BE2C (cell line): ENCODE data around the gene GUCY1A1.
"Not testable (repeated sequence)": the region's sequence is repeated elsewhere in the genome, so short reads cannot be mapped to it uniquely, and the experiment has no call there.

Experiments used
- DNase-seq: peaks from one replicate; pipeline ENCODE4 v3.0.0-alpha.2; 2020
- H3K27me3 ChIP-seq: fragments of 250-450 bp; sonication (Bioruptor Pico); 2 replicates; pipeline ENCODE4 v1.5.1; 2020; ENCODE audit warnings: mild to moderate bottlenecking
- H3K36me3 ChIP-seq: fragments of 250-450 bp; sonication (Bioruptor Pico); 2 replicates; pipeline ENCODE4 v1.5.1; 2020; ENCODE audit warnings: mild to moderate bottlenecking
- H3K4me1 ChIP-seq: fragments of 250-450 bp; sonication (Bioruptor Pico); 2 replicates; pipeline ENCODE4 v1.5.1; 2020
- H3K4me3 ChIP-seq: 2 replicates; pipeline ENCODE4 v1.5.1; 2011; ENCODE audit warnings: low read depth, low read length
- H3K9me3 ChIP-seq: fragments of 250-450 bp; sonication (Bioruptor Pico); 2 replicates; pipeline ENCODE4 v1.5.1; 2020
- TF ChIP-seq, protein P1 (sequence below): IDR thresholded peaks from 2 replicates; pipeline ENCODE4 v1.5.1; 2012; ENCODE audit warnings: mild to moderate bottlenecking, low read depth, low read length

Gene GUCY1A1

DNA sequence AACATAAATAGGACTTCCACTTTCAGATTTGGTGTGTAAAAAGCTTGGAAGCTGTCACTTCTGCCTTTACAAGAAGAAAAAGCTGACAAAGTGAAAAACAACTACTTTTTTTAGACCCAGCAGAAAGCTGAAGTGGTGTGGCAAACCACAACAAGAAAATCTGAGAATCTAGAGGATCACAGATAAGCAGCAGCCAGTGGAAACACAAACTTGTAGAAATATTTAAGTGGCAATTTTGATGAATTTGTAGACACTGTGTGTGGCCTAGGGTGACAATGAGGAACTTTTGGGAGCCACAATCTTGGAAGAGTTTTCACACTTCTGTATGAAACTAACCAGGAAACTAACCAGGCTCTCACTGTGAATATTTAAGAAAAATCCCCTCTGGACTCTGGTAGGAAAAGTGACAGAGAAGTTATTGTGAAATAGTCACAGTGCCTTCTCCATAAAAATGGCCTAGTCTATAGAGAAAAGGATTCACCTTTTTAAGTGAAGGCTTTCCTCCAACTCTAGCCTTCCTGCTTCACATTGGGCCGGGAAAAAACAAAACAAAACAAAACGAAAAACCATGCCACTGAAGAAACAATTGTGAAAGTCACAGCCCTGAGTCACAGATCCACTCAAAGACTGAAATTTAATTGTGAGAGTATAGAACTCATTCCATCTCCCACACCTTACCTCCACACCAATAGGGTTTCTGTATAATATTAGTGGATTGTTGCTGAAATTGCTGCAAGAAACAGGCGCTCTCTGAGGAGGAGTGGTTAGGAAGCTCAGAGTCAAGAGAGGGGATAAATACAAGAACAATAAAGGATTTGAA, 26.7 kb upstream of the GUCY1A1 start:
- TF ChIP-seq, protein P1, sequence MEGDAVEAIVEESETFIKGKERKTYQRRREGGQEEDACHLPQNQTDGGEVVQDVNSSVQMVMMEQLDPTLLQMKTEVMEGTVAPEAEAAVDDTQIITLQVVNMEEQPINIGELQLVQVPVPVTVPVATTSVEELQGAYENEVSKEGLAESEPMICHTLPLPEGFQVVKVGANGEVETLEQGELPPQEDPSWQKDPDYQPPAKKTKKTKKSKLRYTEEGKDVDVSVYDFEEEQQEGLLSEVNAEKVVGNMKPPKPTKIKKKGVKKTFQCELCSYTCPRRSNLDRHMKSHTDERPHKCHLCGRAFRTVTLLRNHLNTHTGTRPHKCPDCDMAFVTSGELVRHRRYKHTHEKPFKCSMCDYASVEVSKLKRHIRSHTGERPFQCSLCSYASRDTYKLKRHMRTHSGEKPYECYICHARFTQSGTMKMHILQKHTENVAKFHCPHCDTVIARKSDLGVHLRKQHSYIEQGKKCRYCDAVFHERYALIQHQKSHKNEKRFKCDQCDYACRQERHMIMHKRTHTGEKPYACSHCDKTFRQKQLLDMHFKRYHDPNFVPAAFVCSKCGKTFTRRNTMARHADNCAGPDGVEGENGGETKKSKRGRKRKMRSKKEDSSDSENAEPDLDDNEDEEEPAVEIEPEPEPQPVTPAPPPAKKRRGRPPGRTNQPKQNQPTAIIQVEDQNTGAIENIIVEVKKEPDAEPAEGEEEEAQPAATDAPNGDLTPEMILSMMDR, result no peak
- DNase-seq, result no peak

GRCh38 chr4:155640751-155641150, 25.9 kb upstream of the GUCY1A1 start:
- TF ChIP-seq, protein P1, result no peak
- H3K4me1 ChIP-seq, result no peaks in the 10 kb centered on the region; the same call in 1 of the 2 replicates
- no peak for DNase-seq
- H3K4me3 ChIP-seq, result no peak overlapping the region
- no peaks in the 10 kb centered on the region for H3K36me3 ChIP-seq
- no peaks in the 10 kb centered on the region for H3K9me3 ChIP-seq
- H3K27me3 ChIP-seq, result no peaks in the 10 kb centered on the region

More for the DNA sequence above, 26.7 kb upstream of the GUCY1A1 start:
- H3K4me1 ChIP-seq, result no peaks in the 10 kb centered on the region; the same call in 1 of the 2 replicates
- no peak overlapping the region for H3K4me3 ChIP-seq
- no peaks in the 10 kb centered on the region for H3K36me3 ChIP-seq
- no peaks in the 10 kb centered on the region for H3K9me3 ChIP-seq
- H3K27me3 ChIP-seq, result no peaks in the 10 kb centered on the region

DNA sequence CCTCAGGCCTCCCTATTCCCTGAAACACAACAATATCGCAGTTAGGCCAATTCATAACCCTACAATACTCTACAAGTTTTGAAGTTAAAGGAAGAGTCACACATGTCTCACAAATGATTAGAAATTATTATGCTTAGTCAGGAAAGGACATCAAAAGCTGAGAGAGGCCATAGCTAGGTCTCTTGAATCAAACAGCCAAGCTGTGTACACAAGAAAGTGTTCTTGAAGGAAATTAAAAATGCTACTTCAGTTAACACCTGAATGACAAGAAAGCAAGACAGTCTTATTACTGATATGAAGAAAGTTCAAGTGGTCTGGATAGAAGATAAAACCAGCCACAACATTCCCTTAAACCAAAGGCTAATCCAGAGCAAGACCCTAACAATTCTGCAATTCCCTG, 23.6 kb upstream of the GUCY1A1 start:
- DNase-seq, result no peak
- TF ChIP-seq, protein P1, result no peak

DNA sequence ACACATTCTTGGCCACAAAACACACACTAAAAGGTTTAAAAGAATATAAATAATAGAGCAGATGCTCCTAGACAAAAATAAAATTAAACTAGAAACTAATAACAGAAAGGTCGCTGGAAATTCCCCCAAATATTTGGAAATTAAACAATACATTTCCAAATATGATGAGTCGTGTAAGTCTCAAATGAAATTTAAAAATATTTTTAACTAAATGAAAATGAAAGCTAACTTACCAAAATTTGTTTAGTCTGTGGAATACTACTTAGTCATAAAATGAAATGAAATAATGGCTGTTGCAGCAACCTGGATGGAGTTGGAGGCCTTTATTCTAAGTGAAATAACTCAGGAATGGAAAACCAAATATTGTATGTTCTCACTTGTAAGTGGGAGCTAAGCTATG, 20.6 kb upstream of the GUCY1A1 start:
- H3K36me3 ChIP-seq, result no peaks in the 10 kb centered on the region
- no peak for DNase-seq
- no peaks in the 10 kb centered on the region for H3K9me3 ChIP-seq
- no peaks in the 10 kb centered on the region; the same call in 1 of the 2 replicates for H3K4me1 ChIP-seq
- H3K4me3 ChIP-seq, result no peak overlapping the region
- TF ChIP-seq, protein P1, result no peak
- no peaks in the 10 kb centered on the region for H3K27me3 ChIP-seq

More for the DNA sequence above, 23.6 kb upstream of the GUCY1A1 start:
- H3K36me3 ChIP-seq, result no peaks in the 10 kb centered on the region
- no peaks in the 10 kb centered on the region for H3K27me3 ChIP-seq
- H3K4me3 ChIP-seq, result no peak overlapping the region
- H3K4me1 ChIP-seq, result no peaks in the 10 kb centered on the region; the same call in 1 of the 2 replicates
- no peaks in the 10 kb centered on the region for H3K9me3 ChIP-seq

DNA sequence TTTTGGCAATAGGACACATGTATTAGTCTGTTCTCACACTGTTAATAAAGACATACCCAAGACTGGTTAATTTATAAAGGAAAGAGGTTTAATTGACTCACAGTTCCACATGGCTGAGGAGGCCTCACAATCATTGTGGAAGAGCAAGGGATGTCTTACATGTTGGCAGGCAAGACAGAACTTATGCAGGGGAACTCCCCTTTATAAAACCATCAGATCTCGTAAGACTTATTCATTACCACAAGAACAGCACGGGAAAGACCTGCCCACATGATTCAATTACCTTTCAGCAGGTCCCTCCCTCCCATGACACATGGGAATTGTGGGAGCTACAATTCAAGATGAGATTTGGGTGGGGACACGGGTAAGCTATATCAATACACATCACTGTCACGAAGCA, 15.9 kb upstream of the GUCY1A1 start:
- not testable (repeated sequence) for H3K4me1 ChIP-seq, H3K27me3 ChIP-seq, H3K9me3 ChIP-seq, H3K4me3 ChIP-seq, DNase-seq, H3K36me3 ChIP-seq

GRCh38 chr4:155653052-155653451, 13.6 kb upstream of the GUCY1A1 start:
- no peaks in the 10 kb centered on the region for H3K9me3 ChIP-seq
- H3K4me1 ChIP-seq, result peaks cover 8% of the 10 kb centered on the region
- H3K27me3 ChIP-seq, result no peaks in the 10 kb centered on the region
- TF ChIP-seq, protein P1, result no peak
- DNase-seq, result no peak
- no peaks in the 10 kb centered on the region for H3K36me3 ChIP-seq
- no peak overlapping the region for H3K4me3 ChIP-seq
